ENCODE results near the gene GIPC3.
"Not testable (repeated sequence)": the region's sequence is repeated elsewhere in the genome, so short reads cannot be mapped to it uniquely, and the experiment has no call there.

The GIPC3 gene

DNA sequence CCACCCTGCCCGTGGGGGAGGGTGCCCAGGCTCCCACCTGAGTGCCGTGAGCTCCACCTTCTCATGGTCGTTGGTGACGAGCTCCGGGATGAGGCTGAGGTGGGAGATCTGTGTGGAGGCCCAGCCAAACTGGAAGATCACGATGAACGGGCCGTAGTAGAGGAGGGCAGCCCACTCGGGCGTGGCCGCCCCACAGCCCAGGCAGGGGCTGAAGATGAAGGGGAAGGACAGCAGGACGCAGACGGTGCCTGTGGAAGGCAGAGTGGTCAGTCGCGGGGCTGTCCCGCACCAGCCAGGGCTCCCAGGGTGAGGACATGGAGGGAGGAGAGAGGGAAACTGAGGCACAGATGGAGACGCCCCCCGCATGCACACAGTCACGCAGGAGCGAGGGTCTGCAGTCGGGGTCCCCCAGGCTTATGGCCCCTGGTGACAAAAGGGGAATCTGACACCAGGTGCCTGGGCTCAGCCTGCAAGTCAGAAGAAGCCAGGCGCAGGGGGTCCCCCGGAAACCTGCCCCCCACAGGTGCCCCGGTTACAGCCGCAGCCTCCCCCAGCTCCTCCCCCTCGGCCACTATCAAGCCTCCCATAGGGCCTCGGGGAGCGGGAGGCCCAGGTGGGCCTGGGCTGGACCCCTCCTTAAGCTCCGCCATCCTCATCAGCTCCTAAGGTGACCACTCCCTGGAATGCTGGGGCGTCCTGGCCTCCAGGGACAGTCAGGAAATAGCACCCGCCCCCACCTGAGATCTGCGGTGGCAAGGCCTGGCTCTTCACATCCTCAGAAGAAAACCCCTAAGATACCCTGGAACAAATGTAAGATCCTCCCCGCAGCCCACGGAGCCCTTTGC lies 34.1 kb upstream of the GIPC3 start:
- DNase-seq, result no peak

DNA sequence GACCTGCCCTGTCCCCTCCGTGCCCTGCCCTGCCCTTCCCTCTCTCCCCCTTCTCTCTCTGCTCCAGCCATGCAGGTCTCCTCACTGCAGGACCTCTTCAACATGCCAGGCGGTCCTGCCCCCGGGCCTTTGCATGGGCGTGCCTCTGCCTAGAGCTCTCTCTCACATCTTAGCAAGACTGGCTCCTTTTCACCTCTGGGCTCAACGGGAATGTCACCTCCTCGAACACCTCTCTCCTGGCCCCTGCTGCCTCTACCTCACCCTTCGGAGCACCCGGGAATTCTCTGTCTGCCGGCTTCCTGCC lies 33.5 kb upstream of the GIPC3 start:
- no peak for DNase-seq

GRCh38 chr19:3554254-3555083 lies 30.8 kb upstream of the GIPC3 start:
- peak; percentile 53 to 67 for DNase-seq

DNA sequence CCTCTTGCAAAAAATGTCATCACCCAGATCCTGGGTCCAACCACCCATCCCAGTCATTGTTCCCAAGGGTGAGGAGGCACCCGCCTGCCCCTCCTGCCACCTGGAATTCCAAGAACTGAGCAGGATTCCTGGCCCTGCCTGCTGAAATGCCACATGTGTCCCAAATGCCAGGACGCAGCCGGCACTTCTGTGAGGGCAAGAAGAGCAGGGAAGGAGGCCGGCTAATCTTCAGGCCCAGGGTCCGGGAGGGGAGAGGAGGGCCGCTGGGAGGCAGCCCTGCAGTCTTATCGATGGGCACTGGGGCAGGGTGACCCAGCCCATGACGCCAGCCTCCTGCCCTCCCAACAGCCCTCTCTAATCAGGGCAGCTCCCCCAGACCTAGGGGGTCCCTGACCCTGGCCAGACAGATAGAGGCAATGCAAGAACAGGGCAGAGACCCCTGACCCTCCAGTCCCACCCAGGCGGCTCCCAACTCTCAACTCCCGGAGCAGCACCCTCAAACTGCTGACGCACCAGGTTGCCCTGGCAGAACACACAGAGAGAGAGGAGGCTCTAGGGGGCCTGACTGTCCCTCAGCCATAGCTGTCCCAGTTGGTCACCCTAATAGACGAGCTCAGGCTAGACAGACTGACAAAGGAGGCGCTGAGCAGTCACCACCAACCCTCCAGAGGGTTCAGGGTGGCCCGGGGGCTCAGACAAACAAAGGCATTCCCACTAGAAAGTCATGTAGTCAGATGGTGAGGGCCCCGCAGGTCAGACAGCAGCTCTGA lies 29.4 kb upstream of the GIPC3 start:
- no peak for DNase-seq

GRCh38 chr19:3556423-3556977 lies 28.8 kb upstream of the GIPC3 start:
- no peak for DNase-seq

- peak; percentile 53 to 60 for DNase-seq
Measured at GRCh38 chr19:3556978-3557460, 28.3 kb upstream of the GIPC3 start.

- peak; percentile 92 to 95 for DNase-seq
Measured at GRCh38 chr19:3557461-3558248, 27.6 kb upstream of the GIPC3 start, which contains the start of gene MFSD12. Gene MFSD12 (minus strand): TSS chr19:3557586. CDS start chr19:3557403, 183 bp downstream.

DNA sequence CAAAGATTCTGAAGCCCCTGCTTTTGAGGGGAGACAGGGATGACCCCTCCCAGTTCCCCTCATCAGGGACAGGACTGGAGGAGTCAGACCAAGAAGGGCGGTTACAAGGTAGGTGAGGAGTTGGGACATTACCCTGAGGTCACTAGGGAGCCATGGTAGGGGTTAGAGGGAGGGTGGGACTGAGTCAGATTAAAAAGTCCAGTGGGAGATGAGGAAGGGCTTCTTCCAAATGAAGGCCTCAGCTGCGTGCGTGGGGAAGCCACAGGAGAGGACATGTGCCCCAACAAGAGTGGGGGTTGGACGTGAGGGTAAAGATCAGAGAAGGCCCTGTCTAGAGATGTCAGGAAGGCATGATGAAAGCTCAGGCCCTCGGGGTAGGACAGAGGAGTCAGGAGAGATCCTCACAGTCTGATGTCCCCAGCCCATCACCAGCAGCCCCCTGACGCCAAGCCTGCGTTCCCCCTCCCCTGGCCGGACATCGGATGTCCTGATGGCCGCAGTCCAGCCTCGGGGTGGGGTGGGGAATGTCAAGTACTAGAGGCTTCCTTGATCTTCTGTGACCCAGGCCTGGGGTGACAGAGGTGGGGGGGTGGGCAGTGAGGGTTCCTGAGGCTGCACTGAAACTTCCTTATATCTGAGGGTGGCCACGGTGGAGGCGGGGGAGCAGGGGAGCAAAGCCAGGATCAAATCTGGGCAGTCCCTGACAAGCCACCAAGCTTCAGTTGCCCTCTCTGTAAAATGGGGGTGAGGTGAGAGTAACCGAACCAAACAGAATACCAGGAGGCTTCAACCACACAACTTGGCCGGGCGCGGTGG lies 21.4 kb upstream of the GIPC3 start:
- DNase-seq, result no peak

DNA sequence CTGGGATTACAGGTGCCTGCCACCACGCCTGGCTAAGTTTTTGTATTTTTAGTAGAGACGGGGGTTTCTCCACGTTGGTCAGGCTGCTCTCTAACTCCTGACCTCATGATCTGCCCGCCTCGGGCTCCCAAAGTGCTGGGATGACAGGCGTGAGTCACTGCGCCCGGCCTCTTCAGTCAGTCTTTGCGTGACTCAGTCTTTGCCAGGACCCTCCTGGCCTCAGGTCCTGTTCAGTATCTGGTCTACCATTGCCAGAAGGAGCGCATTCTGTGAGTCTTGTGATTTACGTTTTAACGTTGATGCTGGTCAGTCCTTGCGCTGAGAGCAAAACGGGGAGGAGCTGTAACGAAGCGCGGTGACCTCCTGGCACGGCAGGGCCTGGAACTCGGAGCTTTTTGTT lies 20.1 kb upstream of the GIPC3 start:
- no peak for DNase-seq

DNA sequence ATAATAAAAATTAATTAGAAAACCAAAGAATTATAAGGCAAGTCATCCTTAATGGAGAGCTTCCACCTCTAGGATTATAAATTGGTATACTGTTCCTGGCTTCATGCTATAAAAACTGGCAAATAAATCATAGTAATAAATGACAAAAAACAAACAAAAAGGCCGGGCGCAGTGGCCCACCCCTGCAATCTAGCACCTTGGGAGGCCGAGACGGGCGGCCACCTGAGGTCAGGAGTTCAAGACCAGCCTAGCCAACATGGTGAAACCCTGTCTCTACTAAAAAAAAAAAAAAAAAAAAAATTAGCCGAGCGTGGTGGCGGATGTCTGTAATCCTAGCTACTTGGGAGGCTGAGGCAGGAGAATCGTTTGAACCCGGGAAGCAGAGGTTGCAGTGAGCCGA lies 15.2 kb upstream of the GIPC3 start:
- DNase-seq, result not testable (repeated sequence)

DNA sequence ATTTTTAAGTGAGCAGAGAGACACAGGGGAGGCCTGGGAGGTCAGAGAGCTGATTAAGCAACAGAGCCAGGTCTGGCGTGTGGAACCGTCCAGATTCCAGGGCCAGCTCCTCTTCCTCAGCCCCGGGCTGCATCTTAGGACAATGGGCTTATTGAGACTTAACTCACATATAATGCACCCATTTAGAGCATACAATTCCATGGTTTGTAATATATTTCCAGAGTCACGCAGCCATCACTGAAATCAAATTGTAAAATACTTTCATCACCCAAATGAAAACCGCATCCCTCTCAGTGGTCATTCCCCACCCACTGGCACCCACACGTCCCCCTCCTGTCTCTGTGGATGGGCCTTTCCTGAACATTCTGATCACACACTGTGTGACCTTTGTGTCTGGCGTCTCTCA lies 14.7 kb upstream of the GIPC3 start:
- no peak for DNase-seq

GRCh38 chr19:3572132-3572854 lies 13.0 kb upstream of the GIPC3 start:
- peak; percentile 99 to 100 for DNase-seq

GRCh38 chr19:3572855-3573161 lies 12.5 kb upstream of the GIPC3 start, which contains the start of gene HMG20B:
Gene HMG20B (plus strand): TSS chr19:3572944. CDS start chr19:3573310, 366 bp downstream.
- no peak for DNase-seq

GRCh38 chr19:3573162-3573857 lies 12.0 kb upstream of the GIPC3 start:
- DNase-seq, result no peak

GRCh38 chr19:3573858-3574637 lies 11.2 kb upstream of the GIPC3 start:
- peak; percentile 88 to 93 for DNase-seq

- peak; percentile 33 to 36 for DNase-seq
Measured at GRCh38 chr19:3575260-3575741, 10.0 kb upstream of the GIPC3 start.

- DNase-seq, result no peak
Measured at GRCh38 chr19:3575949-3576673, 9.2 kb upstream of the GIPC3 start.

Data from CD4-positive, alpha-beta T cell treated with Interleukin-4 for 1 hour (primary cell).